NCI-H1092 treated with DMSO at 0.1 percent for 48 hours (cell line): ENCODE measurements around the gene ATXN1.
"Not testable (repeated sequence)": the region's sequence is repeated elsewhere in the genome, so short reads cannot be mapped to it uniquely, and the experiment has no call there.

Experiments used
- DNase-seq: peaks from one replicate; lab custom pipeline; 2025; lab: John Stamatoyannopoulos, UW

Gene ATXN1

GRCh38 chr6:16720861-16721260 is 40.4 kb downstream of the ATXN1 start:
- DNase-seq = no peak

DNA sequence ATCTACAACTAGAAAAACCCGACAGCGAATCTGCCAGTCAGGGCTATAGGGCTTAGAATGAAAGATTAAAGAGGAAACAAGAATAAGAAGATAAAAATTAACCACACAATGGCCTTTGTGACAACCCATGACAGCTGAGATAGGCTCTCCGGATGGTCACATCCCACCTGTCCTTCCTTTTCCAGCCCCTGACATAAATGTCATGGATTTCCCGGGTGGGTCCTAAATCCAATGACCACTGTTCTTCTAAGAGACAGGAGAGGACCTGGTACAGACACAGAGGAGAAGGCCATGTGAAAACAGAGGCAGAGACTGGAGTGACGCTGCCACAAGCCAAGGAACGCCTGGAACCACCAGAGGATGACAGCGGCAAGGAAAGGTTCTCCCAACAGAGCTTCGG is 41.8 kb downstream of the ATXN1 start:
- no peak for DNase-seq

DNA sequence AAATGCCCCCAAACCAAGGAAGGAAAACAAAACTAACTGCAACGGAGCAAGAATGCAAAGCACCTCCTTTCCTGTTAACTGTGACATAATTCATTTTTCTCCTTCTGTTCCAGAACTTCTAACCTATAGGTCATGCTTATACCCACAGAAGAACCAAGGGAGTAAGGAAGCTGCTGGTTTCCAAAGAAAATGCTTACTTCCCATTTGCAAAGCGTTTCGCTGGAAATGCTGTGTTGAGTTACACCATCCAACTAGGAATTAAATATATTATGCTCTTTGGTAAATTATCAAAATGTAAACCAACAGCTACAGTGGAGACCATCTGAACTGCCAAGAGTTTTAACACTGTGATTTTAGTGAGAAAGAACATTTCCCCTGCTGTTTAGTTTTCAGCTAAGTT is 42.9 kb downstream of the ATXN1 start:
- no peak for DNase-seq

- no peak for DNase-seq
Observed at GRCh38 chr6:16717275-16717942, 43.9 kb downstream of the ATXN1 start.

DNA sequence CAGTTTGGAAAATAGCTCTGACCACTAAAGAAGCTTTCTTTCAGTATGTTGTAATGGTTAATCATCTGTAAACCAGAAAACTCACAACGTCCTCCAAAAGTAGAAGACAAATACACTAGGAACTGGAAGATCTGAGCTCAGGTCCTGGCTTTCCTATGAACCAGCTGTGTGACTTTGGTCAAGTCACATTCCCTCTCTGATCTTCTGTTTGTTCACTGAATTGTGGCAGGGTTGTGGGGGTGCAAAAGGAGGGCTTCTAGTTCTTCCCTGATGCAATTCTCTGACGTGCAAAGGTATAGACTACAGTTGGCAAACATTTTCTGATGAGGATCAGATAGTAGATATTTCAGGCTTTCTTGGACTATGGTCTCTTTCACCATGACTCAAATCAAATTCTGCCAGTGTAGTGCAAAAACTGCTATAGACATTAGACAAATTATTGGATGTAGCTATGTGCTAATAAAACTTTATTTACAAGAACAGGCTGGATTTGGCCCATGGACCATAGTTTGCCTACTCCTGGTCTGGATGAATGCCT is 44.9 kb downstream of the ATXN1 start:
- no peak for DNase-seq

- DNase-seq = no peak
Observed at GRCh38 chr6:16713597-16713996, 47.7 kb downstream of the ATXN1 start.

DNA sequence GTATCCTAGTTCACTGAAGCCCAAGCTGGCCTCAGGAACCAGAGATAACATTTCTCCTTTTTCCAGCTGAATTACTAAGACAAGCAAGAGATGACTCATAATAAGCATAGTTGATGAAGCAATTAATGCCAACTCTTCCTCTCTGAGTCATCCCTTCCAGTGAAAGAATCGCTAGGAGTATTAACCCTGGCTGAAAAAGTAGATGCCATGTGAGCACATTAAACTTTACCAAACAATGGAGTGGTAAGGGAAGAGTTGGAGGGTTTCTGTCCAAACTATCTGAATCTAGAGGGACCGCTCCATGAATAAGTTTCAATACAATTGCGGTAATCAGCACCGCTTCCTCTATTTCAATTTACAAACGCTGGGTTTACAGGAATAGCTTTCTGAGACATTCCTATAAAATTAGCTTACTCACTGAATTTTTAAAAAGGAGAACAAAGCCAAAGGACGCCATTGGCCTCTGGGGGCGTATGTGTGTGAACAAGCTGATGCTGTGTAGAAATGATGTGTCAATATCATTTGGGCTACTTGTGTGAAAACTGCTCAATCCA is 48.3 kb downstream of the ATXN1 start:
- no peak for DNase-seq

GRCh38 chr6:16712255-16712930 is 48.9 kb downstream of the ATXN1 start:
- no peak for DNase-seq

DNA sequence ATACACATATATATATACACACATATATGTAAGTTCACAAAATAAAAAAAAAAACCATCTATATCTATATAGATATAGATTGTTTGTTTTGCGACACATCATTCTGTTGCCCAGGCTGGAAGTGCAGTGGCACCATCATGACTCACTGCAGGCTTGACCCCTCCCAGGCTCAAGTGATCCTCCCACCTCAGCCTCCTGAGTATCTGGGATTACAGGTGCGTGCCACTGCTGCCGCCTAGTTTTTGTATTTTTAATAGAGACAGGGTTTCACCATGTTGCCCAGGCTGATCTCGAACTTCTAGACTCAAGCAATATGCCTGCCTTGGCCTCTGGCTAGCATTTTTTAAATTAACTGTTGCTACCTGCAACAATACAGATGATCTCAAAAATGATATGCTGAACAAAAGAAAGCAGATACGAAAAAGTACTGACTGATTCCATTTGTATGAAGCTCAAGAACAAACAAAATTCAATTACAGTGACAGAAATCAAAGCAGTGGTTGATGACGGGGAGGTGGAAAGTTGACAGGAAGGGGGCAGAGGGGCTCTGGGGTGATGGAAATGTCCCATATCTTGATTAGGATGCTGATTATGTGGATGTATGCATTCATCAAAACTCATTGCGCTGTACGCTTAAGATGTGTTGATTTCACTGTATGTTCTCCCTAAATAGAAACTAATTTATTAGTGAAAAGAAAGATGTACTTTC is 49.6 kb downstream of the ATXN1 start:
- DNase-seq = no peak

- no peak for DNase-seq
Observed at GRCh38 chr6:16706911-16707783, 54.1 kb downstream of the ATXN1 start.

GRCh38 chr6:16706491-16706890 is 54.8 kb downstream of the ATXN1 start:
- DNase-seq = not testable (repeated sequence)

DNA sequence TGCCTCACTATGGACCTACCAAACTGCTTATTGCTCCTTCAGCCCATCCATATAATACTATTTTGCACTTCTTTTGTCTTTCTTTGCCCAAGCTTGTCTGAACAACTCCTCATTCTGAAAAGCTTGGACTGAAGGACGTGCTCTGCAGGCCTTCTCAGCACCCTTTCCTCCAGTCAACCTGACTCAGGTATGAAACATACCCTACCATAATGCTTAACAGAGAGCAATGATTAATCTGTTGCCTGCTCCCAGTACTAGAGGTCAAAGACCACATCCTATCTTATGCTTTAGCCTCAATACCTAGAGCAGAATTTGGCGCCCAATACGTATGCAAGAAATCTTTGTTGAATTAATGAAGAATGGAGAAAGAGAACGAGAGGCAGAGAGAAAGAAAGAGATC is 55.2 kb downstream of the ATXN1 start:
- DNase-seq = no peak

GRCh38 chr6:16705081-16705993 is 55.9 kb downstream of the ATXN1 start:
- no peak for DNase-seq

- DNase-seq = no peak
Observed at GRCh38 chr6:16704401-16705045, 56.7 kb downstream of the ATXN1 start.

DNA sequence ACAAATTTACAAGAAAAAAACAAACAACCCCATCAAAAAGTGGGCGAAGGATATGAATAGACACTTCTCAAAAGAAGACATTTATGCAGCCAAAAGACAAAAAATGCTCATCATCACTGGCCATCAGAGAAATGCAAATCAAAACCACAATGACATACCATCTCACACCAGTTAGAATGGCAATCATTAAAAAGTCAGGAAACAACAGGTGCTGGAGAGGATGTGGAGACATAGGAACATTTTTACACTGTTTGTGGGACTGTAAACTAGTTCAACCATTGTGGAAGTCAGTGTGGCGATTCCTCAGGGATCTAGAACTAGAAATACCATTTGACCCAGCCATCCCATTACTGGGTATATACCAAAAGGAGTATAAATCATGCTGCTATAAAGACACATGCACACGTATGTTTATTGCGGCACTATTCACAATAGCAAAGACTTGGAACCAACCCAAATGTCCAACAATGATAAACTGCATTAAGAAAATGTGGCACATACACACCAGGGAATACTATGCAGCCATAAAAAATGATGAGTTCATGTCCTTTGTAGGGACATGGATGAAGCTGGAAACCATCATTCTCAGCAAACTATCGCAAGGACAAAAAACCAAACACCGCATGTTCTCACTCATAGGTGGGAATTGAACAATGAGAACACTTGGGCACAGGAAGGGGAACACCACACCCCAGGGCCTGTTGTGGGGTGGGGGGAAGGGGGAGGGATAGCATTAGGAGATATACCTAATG is 58.5 kb downstream of the ATXN1 start:
- not testable (repeated sequence) for DNase-seq

DNA sequence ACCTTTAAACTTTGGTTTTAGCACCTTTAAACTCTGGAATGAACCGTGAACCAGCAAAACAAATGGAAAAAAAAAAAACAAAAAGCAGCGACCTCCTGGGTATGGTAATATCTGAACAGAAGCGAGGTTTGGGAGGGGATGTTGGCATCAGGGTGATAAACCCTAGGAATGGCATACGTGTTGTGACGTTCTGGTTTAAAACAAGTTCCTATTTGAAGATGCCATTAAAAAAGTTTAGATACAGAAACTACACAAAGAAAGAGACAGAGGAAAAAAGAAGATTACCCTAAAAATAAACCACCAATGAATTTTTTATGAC is 60.4 kb downstream of the ATXN1 start:
- DNase-seq = no peak

DNA sequence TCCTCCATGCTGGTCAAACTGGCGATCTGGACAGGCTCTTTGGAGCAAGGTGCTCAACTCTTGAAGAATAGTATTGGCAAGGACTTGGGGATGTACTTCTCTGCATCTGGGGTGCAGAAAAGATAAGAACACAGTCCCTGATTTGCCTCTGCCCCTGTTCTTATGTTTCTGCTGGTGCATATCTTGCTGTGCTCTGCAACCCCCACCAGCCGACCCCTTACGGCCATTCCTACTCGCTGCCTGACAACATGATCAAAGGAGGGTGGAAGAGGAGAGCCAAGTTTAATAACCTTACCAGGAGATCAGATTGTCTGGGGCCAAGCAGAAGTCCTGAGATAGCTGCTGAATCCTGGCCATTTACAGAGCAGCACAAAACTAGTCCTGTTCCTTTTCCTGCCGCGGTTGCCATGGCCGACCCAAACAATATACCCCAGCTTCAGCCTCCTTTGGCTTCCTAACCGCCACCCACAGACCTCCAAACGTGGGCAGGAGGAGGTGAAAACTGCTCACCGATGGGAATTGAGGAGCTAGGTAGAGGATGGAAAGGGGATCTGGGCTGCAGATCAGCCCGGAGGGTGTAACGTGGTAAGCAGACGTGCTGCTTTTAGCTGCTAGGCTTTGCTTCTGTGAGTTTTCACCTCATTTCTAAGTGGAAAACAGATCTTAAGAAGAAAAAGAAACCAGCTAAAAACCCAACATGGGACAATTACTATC is 60.9 kb downstream of the ATXN1 start:
- no peak for DNase-seq

GRCh38 chr6:16698997-16699868 is 62.0 kb downstream of the ATXN1 start:
- DNase-seq = no peak
